KG1 (cell line): ENCODE results near the gene ZEB2.

ENCODE experiments used
- DNase-seq: peaks from one replicate; lab custom pipeline; 2025; lab: John Stamatoyannopoulos, UW

Gene ZEB2

GRCh38 chr2:144512891-144513351 lies 7.0 kb downstream of the ZEB2 start:
- DNase-seq, result no peak

- DNase-seq, result no peak
Observed at GRCh38 chr2:144512470-144512869, 7.4 kb downstream of the ZEB2 start.

GRCh38 chr2:144511937-144512336 lies 8.0 kb downstream of the ZEB2 start:
- DNase-seq, result no peak

GRCh38 chr2:144511226-144511810 lies 8.6 kb downstream of the ZEB2 start:
- DNase-seq, result no peak

GRCh38 chr2:144510294-144510991 lies 9.5 kb downstream of the ZEB2 start:
- DNase-seq, result no peak

- DNase-seq, result no peak
Observed at GRCh38 chr2:144509879-144510221, 10.1 kb downstream of the ZEB2 start.

GRCh38 chr2:144509001-144509878 lies 10.7 kb downstream of the ZEB2 start:
- DNase-seq, result no peak

GRCh38 chr2:144508172-144508851 lies 11.6 kb downstream of the ZEB2 start:
- no peak for DNase-seq

GRCh38 chr2:144507441-144508171 lies 12.3 kb downstream of the ZEB2 start:
- DNase-seq, result no peak

- no peak for DNase-seq
Observed at GRCh38 chr2:144505245-144505831, 14.6 kb downstream of the ZEB2 start.

- no peak for DNase-seq
Observed at GRCh38 chr2:144504218-144504641, 15.7 kb downstream of the ZEB2 start.

GRCh38 chr2:144503242-144503641 lies 16.7 kb downstream of the ZEB2 start:
- DNase-seq, result no peak

- DNase-seq, result no peak
Observed at GRCh38 chr2:144502369-144502768, 17.6 kb downstream of the ZEB2 start.

- DNase-seq, result no peak
Observed at GRCh38 chr2:144501627-144502026, 18.3 kb downstream of the ZEB2 start.

- no peak for DNase-seq
Observed at GRCh38 chr2:144501118-144501517, 18.8 kb downstream of the ZEB2 start.

- no peak for DNase-seq
Observed at GRCh38 chr2:144500563-144500962, 19.4 kb downstream of the ZEB2 start.

GRCh38 chr2:144498277-144498676 lies 21.6 kb downstream of the ZEB2 start:
- DNase-seq, result no peak

- no peak for DNase-seq
Observed at GRCh38 chr2:144496977-144497598, 22.8 kb downstream of the ZEB2 start.

- no peak for DNase-seq
Observed at GRCh38 chr2:144496092-144496976, 23.6 kb downstream of the ZEB2 start.
